Fibroblast of villous mesenchyme (primary cell): ENCODE measurements around the gene ITGB6. TPM values are rescaled to one million over a fixed set of nuclear protein-coding genes. Genes with fewer than 3 reads are reported as not detected.
"Not testable (repeated sequence)": the region's sequence is repeated elsewhere in the genome, so short reads cannot be mapped to it uniquely, and the experiment has no call there.

ENCODE experiments used
- DNase-seq: peaks from one replicate; pipeline ENCODE4 v3.0.0-alpha.2; 2010; ENCODE audit warnings: low read depth
- H3K4me3 ChIP-seq: 2 replicates; pipeline ENCODE4 v1.5.1; 2011; ENCODE audit warnings: low read depth, mild to moderate bottlenecking, low read length
- total RNA-seq: library from RNA; depleted of rRNA; stranded (reverse); fragments of >200 nt; gene quantifications from 2 replicates; pipeline ENCODE4 v1.2.3, GENCODE V29; 2012
- TF ChIP-seq, protein P1 (sequence below): IDR thresholded peaks from 2 replicates; pipeline ENCODE4 v1.5.1; 2012; ENCODE audit warnings: low read depth, mild to moderate bottlenecking, low read length; ENCODE audit not compliant: insufficient read depth

The ITGB6 gene
- total RNA-seq, 1 donor, result not detected

DNA sequence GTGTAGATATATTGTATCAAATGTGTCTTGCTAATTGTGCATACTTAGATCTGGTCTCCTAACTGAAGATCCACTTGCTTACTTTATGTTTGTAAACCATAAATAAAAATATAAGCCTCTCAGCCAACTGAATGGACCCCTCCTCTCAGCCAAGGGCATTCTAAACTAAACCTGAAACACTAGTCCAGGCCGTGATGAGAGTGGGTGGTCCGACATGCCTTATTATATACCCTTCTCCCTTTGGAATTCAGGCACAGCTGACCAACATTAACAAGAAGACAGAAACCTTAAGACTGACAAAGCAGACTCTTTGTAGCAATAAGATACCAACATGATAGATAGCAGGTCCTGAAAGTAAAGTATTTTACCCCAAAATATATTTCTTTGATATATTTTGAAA lies 73.3 kb downstream of the ITGB6 start:
- TF ChIP-seq, protein P1, sequence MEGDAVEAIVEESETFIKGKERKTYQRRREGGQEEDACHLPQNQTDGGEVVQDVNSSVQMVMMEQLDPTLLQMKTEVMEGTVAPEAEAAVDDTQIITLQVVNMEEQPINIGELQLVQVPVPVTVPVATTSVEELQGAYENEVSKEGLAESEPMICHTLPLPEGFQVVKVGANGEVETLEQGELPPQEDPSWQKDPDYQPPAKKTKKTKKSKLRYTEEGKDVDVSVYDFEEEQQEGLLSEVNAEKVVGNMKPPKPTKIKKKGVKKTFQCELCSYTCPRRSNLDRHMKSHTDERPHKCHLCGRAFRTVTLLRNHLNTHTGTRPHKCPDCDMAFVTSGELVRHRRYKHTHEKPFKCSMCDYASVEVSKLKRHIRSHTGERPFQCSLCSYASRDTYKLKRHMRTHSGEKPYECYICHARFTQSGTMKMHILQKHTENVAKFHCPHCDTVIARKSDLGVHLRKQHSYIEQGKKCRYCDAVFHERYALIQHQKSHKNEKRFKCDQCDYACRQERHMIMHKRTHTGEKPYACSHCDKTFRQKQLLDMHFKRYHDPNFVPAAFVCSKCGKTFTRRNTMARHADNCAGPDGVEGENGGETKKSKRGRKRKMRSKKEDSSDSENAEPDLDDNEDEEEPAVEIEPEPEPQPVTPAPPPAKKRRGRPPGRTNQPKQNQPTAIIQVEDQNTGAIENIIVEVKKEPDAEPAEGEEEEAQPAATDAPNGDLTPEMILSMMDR, result no peak
- H3K4me3 ChIP-seq, result no peak overlapping the region
- DNase-seq, result no peak

DNA sequence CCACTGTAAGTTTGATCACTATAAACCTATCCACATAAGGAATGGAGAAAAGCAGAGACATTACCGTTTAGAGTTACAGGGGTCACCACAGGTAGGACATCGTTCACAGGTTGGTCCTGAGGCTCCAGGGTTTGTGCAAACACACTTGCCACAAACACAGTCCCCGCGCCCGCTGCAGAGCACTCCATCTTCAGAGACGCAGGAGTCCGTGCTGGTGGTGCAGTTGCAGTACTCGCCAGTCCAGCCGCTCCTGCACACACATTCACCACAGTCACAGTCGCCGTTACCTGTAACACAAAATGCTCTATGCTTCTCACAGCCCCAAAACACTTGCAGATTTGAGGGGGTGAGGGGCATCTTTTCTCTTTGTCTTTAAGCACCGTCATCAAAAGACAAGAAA lies 73.8 kb downstream of the ITGB6 start:
- H3K4me3 ChIP-seq, result no peak overlapping the region
- no peak for DNase-seq
- TF ChIP-seq, protein P1, result no peak

DNA sequence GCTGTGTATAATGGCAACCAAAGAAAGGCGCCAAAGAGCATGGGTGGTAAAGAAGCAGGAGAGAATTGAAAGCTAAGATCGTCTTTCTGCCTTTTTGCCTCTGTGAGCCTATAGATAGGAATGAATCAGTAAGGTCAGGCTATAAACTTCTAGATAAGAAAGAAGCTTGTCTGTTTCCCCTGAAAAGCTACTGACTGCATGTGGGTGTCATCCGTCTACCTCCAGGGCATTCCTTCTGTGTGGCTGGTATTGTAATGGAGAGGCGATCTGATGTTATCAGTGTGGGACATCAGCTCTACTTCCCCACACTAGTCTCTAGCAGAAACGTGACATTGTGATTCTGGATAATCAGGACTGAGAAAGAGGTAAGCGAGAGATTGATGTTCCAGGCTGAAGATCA lies 74.2 kb downstream of the ITGB6 start:
- TF ChIP-seq, protein P1, result no peak
- H3K4me3 ChIP-seq, result no peak overlapping the region
- no peak for DNase-seq

DNA sequence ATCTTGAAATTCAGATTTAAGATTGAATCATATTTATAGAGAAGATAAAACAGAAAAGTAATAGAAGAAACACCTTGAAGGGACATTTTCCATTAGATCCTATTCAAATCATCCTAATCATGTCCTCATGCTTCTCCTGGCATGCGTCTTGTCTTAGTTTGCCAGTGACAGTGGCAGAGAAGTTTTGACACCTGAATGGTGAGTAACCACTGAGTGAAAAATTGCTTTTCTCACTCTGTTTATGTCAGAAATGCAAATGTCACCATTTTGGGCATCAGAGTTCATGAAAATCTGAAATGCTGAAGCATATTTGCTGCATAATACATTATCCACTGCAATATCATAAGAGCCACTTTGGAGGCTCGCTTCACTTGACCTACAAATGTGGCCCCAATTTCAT lies 74.7 kb downstream of the ITGB6 start:
- TF ChIP-seq, protein P1, result no peak
- no peak overlapping the region for H3K4me3 ChIP-seq
- DNase-seq, result no peak

DNA sequence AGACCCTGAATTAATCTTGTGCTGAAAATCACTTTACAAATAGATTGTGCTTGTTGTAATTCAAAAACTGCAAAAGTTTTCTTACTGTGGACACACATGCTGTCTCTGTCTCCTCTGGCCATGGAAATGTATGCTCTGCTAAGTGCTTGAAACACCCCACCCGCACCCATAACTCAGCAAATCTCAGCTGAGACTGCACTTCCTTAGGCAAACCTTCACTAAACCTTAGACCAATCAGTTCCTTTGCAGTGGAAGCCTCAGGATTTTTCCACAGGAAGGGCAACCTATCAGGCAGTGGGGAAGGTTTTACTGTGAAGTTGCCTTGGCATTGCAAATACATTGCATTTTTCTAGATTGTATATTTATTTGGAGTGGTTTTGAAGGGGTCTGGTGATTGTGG lies 75.5 kb downstream of the ITGB6 start:
- TF ChIP-seq, protein P1, result no peak
- no peak overlapping the region for H3K4me3 ChIP-seq
- DNase-seq, result no peak

DNA sequence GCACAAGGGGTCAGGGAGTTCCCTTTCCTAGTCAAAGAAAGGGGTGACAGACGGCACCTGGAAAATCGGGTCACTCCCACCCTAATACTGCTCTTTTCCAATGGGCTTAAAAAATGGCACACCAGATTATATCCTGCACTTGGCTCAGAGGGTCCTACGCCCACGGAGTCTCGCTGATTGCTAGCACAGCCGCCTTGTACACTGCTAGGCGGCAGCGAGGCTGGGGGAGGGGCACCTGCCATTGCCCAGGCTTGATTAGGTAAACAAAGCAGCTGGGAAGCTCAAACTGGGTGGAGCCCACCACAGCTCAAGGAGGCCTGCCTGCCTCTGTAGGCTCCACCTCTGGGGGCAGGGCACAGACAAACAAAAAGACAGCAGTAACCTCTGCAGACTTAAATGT lies 85.4 kb downstream of the ITGB6 start:
- DNase-seq, H3K4me3 ChIP-seq: not testable (repeated sequence)

DNA sequence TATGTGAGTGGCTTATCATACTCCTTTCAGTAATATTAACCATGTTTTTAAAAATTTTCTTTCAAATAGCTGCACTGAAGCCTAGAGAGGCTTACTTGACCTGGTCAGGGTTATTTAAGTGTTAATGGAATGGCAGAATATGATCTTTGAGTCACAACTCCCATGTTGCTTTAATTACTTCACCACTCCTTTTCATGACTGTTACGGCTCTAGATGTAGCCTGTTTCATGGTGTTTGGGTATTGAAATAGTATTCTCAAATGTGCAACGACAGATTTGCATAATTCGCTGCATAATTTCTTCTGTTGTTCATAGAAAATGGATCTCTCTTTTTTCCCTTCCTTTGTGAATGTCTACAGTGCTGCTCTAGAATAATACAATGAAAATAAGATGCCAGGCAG lies 86.1 kb downstream of the ITGB6 start:
- TF ChIP-seq, protein P1, result no peak
- no peak for DNase-seq
- H3K4me3 ChIP-seq, result no peak overlapping the region
